ENCODE measurements around the gene FOCAD. TPM values are rescaled to one million over a fixed set of nuclear protein-coding genes. Genes with fewer than 3 reads are reported as not detected.

Gene FOCAD
- total RNA-seq, 1 donor from 2014 or later: 146 TPM

DNA sequence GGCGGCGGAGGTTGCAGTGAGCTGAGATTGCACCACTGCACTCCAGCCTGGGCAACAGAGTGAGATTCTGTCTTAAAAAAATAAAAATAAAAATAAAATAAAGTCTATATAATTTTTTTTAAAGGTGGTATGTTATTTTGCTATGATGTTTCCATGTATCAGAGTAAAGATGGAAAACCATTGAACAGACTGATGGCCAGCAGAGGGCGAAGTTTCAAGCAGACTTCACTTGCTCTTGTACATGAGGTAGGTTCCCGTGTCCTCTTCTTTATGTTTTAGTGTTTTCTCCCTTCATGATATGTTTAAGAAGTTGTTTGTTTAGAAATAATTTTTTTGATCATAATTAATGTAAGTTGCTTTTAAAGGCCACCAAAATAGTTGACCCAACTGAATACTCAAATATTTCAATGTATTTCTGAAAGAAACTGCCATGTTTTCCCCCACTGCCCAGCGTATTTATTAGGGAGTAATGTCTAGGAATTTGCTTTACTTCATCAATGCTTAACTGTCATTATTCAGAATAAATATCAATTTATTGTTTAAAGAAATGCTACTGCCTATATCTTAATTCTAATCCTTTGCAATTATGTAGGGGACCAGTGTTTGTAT lies 201.0 kb downstream of the FOCAD start:
- Histone ChIP-seq H3K9me3 (ENCODE audit: low read depth) (no peaks in the 10 kb centered on the region), H2AFZ (replicated peaks) (no peak overlapping the region), H3K79me2 (ENCODE audit: low read depth) (no peaks in the 10 kb centered on the region), H3K27me3 (no peaks in the 10 kb centered on the region), H3K9ac (no peak overlapping the region), H3F3A (ENCODE audit: low read depth) (no peaks in the 10 kb centered on the region), H4K20me1 (ENCODE audit: low read depth) (no peaks in the 10 kb centered on the region), H3K36me3 (no peaks in the 10 kb centered on the region), H3K4me1 (no peaks in the 10 kb centered on the region), H3K4me2 (no peak overlapping the region), H3K4me3 (no peak overlapping the region), H3K27ac (no peak overlapping the region)
- H3K9me3 Mint-ChIP-seq: peaks cover 4% of the 10 kb centered on the region
- H3K4me1 Mint-ChIP-seq: no peaks in the 10 kb centered on the region
- DNase-seq (ENCODE audit: low spot score): peak; percentile 59
- H3K36me3 Mint-ChIP-seq: peaks cover 27% of the 10 kb centered on the region
- H3K4me3 Mint-ChIP-seq: no peak overlapping the region
- TF ChIP-seq, protein P1, sequence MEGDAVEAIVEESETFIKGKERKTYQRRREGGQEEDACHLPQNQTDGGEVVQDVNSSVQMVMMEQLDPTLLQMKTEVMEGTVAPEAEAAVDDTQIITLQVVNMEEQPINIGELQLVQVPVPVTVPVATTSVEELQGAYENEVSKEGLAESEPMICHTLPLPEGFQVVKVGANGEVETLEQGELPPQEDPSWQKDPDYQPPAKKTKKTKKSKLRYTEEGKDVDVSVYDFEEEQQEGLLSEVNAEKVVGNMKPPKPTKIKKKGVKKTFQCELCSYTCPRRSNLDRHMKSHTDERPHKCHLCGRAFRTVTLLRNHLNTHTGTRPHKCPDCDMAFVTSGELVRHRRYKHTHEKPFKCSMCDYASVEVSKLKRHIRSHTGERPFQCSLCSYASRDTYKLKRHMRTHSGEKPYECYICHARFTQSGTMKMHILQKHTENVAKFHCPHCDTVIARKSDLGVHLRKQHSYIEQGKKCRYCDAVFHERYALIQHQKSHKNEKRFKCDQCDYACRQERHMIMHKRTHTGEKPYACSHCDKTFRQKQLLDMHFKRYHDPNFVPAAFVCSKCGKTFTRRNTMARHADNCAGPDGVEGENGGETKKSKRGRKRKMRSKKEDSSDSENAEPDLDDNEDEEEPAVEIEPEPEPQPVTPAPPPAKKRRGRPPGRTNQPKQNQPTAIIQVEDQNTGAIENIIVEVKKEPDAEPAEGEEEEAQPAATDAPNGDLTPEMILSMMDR (IDR thresholded peaks at IDR 0.05): peak; percentile 67
- TF ChIP-seq EZH2phosphoT487 (IDR thresholded peaks at IDR 0.05): no peak
- H3K27ac Mint-ChIP-seq: no peak overlapping the region
- H3K27me3 Mint-ChIP-seq (ENCODE audit: insufficient read depth, low read depth): no peaks in the 10 kb centered on the region

GRCh38 chr9:20898885-20899554 lies 215.0 kb downstream of the FOCAD start:
- TF ChIP-seq EZH2phosphoT487 (IDR thresholded peaks at IDR 0.05): no peak
- TF ChIP-seq, protein P1 (IDR thresholded peaks at IDR 0.05): no peak
- TF ChIP-seq EZH2 (IDR thresholded peaks at IDR 0.05): no peak
- H3K9me3 Mint-ChIP-seq: no peaks in the 10 kb centered on the region
- Histone ChIP-seq H3K79me2 (ENCODE audit: low read depth) (no peaks in the 10 kb centered on the region), H3K9ac (no peak overlapping the region), H3K4me1 (peaks cover 10% of the 10 kb centered on the region), H3K36me3 (no peaks in the 10 kb centered on the region), H2AFZ (replicated peaks) (no peak overlapping the region), H3K9me3 (ENCODE audit: low read depth) (no peaks in the 10 kb centered on the region), H4K20me1 (ENCODE audit: low read depth) (no peaks in the 10 kb centered on the region), H3K27ac (no peak overlapping the region), H3K4me3 (no peak overlapping the region), H3F3A (ENCODE audit: low read depth) (no peaks in the 10 kb centered on the region), H3K27me3 (no peaks in the 10 kb centered on the region), H3K4me2 (no peak overlapping the region)
- no peak overlapping the region for H3K4me3 Mint-ChIP-seq
- H3K4me1 Mint-ChIP-seq: peaks cover 17% of the 10 kb centered on the region
- H3K27ac Mint-ChIP-seq: no peak overlapping the region
- H3K36me3 Mint-ChIP-seq: no peaks in the 10 kb centered on the region
- no peak for DNase-seq (ENCODE audit: low spot score)
- no peaks in the 10 kb centered on the region for H3K27me3 Mint-ChIP-seq (ENCODE audit: insufficient read depth, low read depth)

DNA sequence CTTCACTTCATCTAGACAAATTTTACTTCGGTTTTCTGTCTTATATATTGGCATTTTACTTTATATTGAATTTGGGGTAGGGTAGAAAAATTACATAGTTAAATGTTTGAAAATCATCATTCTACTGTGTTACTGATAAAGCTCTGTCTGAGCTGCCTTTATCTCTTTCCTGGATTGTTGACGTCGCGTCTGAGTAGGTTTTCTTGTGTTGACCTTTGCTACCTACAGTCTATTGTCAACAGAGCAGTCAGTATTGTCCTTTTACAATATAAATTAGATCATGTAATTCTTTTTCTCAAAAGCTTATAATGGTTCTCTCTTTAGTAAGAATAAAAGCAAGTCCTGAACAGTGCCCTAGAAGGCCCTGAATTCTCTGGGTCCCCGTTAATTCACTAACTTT lies 219.2 kb downstream of the FOCAD start:
- Histone ChIP-seq H3K27ac (no peak overlapping the region), H4K20me1 (ENCODE audit: low read depth) (no peaks in the 10 kb centered on the region), H3K27me3 (no peaks in the 10 kb centered on the region), H3K36me3 (no peaks in the 10 kb centered on the region), H3K4me1 (peaks cover 10% of the 10 kb centered on the region), H3K9me3 (ENCODE audit: low read depth) (no peaks in the 10 kb centered on the region), H3K79me2 (ENCODE audit: low read depth) (no peaks in the 10 kb centered on the region), H3F3A (ENCODE audit: low read depth) (no peaks in the 10 kb centered on the region), H3K9ac (no peak overlapping the region), H3K4me3 (no peak overlapping the region), H3K4me2 (no peak overlapping the region), H2AFZ (replicated peaks) (no peak overlapping the region)
- H3K27me3 Mint-ChIP-seq (ENCODE audit: insufficient read depth, low read depth): no peaks in the 10 kb centered on the region
- TF ChIP-seq, protein P1 (IDR thresholded peaks at IDR 0.05): no peak
- TF ChIP-seq EZH2phosphoT487 (IDR thresholded peaks at IDR 0.05) (no peak), EZH2 (IDR thresholded peaks at IDR 0.05) (no peak)
- no peak for DNase-seq (ENCODE audit: low spot score)
- no peaks in the 10 kb centered on the region for H3K9me3 Mint-ChIP-seq
- peaks cover 26% of the 10 kb centered on the region for H3K4me1 Mint-ChIP-seq
- H3K36me3 Mint-ChIP-seq: no peaks in the 10 kb centered on the region
- H3K27ac Mint-ChIP-seq: no peak overlapping the region
- no peak overlapping the region for H3K4me3 Mint-ChIP-seq

Measured in neural progenitor cell (in vitro differentiated cells).